Amniotic stem cell (primary cell): ENCODE results near the gene KLF13.

Experiments
- DNase-seq: peaks from one replicate; lab custom pipeline; 2025; lab: John Stamatoyannopoulos, UW

The KLF13 gene

GRCh38 chr15:31326156-31326874, at the start of gene KLF13:
Gene KLF13, plus strand, starts transcription at chr15:31326835. Its CDS starts 378 bp downstream, at chr15:31327213.
- DNase-seq = peak; percentile 93

- DNase-seq = no peak
These were observed 49.1 kb upstream of the KLF13 start for GRCh38 chr15:31277335-31278060.

- no peak for DNase-seq
These were observed 48.6 kb upstream of the KLF13 start for GRCh38 chr15:31278061-31278445.

- no peak for DNase-seq
These were observed 48.0 kb upstream of the KLF13 start for GRCh38 chr15:31278544-31279220.

GRCh38 chr15:31279221-31280045, 47.2 kb upstream of the KLF13 start:
- no peak for DNase-seq

GRCh38 chr15:31280046-31280830, 46.4 kb upstream of the KLF13 start:
- no peak for DNase-seq

GRCh38 chr15:31280831-31281216, 45.8 kb upstream of the KLF13 start:
- DNase-seq = no peak

- DNase-seq = no peak
These were observed 43.6 kb upstream of the KLF13 start for GRCh38 chr15:31283043-31283442.

GRCh38 chr15:31285772-31286261, 40.8 kb upstream of the KLF13 start:
- no peak for DNase-seq

- DNase-seq = no peak
These were observed 35.5 kb upstream of the KLF13 start for GRCh38 chr15:31291048-31291578.

GRCh38 chr15:31292391-31293015, 34.1 kb upstream of the KLF13 start:
- DNase-seq = no peak

GRCh38 chr15:31293655-31294054, 33.0 kb upstream of the KLF13 start:
- DNase-seq = no peak

GRCh38 chr15:31294067-31294466, 32.6 kb upstream of the KLF13 start:
- no peak for DNase-seq

GRCh38 chr15:31295658-31296057, 31.0 kb upstream of the KLF13 start:
- DNase-seq = no peak

- no peak for DNase-seq
These were observed 30.4 kb upstream of the KLF13 start for GRCh38 chr15:31296219-31296645.

GRCh38 chr15:31296646-31297574, 29.7 kb upstream of the KLF13 start:
- no peak for DNase-seq

GRCh38 chr15:31297575-31298456, 28.8 kb upstream of the KLF13 start:
- no peak for DNase-seq

- DNase-seq = no peak
These were observed 27.9 kb upstream of the KLF13 start for GRCh38 chr15:31298707-31299172.
